Measurements from ENCODE around the gene COL12A1. TPM values are rescaled to one million over a fixed set of nuclear protein-coding genes. Genes with fewer than 3 reads are reported as not detected.

The COL12A1 gene
- polyA plus RNA-seq, 1 donor (not counting 4 experiments of a cell fraction or from before 2014, with no cell fraction given) = 96.9 TPM

GRCh38 chr6:75147512-75147911 lies 58.3 kb downstream of the COL12A1 start:
- Histone ChIP-seq H4K20me1 (ENCODE audit: control insufficient read depth, extremely low read depth, insufficient read depth, low read length) (no peaks in the 10 kb centered on the region), H3K79me2 (ENCODE audit: control insufficient read depth, insufficient read depth, low read length) (no peaks in the 10 kb centered on the region), H3K4me1 (ENCODE audit: control insufficient read depth, extremely low read depth, insufficient read depth, low read length) (no peaks in the 10 kb centered on the region), H3K9me3 (ENCODE audit: control insufficient read depth, low read depth, low read length) (no peaks in the 10 kb centered on the region), H3K9ac (ENCODE audit: control insufficient read depth, extremely low read depth, insufficient read depth, low read length) (no peak overlapping the region), H3K27me3 (ENCODE audit: control insufficient read depth, extremely low read depth, insufficient read depth, low read length) (no peaks in the 10 kb centered on the region), H3K4me3 (ENCODE audit: control insufficient read depth in 2 of 3, extremely low read depth in 1 of 3, insufficient read depth in 2 of 3, low read depth in 1 of 3, low read length in 3 of 3) (no peak overlapping the region), H3K36me3 (ENCODE audit: control insufficient read depth in 2 of 2, extremely low read depth in 1 of 2, insufficient read depth in 2 of 2, low read length in 2 of 2) (peaks cover 14 to 33% of the 10 kb centered on the region in 2 experiments), H3K27ac (ENCODE audit: control insufficient read depth, insufficient read depth, low read length) (no peak overlapping the region), H3K9me1 (ENCODE audit: control insufficient read depth, extremely low read depth, insufficient read depth, low read length) (no peaks in the 10 kb centered on the region), H2AFZ (ENCODE audit: control insufficient read depth, low read length) (no peak overlapping the region), H3K4me2 (ENCODE audit: control insufficient read depth, extremely low read depth, insufficient read depth, low read depth, low read length) (no peak overlapping the region)
- no peak for FAIRE-seq
- no peak for DNase-seq (ENCODE audit: low read depth, low spot score)
- dilution Hi-C loops (cut with MboI; ENCODE audit: extremely low pct_ligation_motif_present, low sequenced_read_pairs) = no loop called here
- TF ChIP-seq EZH2 (IDR thresholded peaks at IDR 0.05; ENCODE audit: low read length) (no peak), CTCF (optimal IDR thresholded peaks at IDR 0.05 in 1 of 3, IDR thresholded peaks at IDR 0.05 in 1 of 3, conservative IDR thresholded peaks at IDR 0.05 in 1 of 3; ENCODE audit: extremely low read depth in 1 of 3, insufficient read depth in 2 of 3, low read length in 3 of 3) (no peak)

GRCh38 chr6:75145976-75146375 lies 59.9 kb downstream of the COL12A1 start:
- TF ChIP-seq EZH2 (IDR thresholded peaks at IDR 0.05; ENCODE audit: low read length) (no peak), CTCF (optimal IDR thresholded peaks at IDR 0.05 in 1 of 3, IDR thresholded peaks at IDR 0.05 in 1 of 3, conservative IDR thresholded peaks at IDR 0.05 in 1 of 3; ENCODE audit: extremely low read depth in 1 of 3, insufficient read depth in 2 of 3, low read length in 3 of 3) (no peak)

More at GRCh38 chr6:75145976-75146375, 59.9 kb downstream of the COL12A1 start:
- dilution Hi-C loops (cut with MboI; ENCODE audit: extremely low pct_ligation_motif_present, low sequenced_read_pairs) = no loop called here
- H3K4me2 ChIP-seq (ENCODE audit: control insufficient read depth, extremely low read depth, insufficient read depth, low read depth, low read length) = no peak overlapping the region
- H3K36me3 ChIP-seq (ENCODE audit: control insufficient read depth in 2 of 2, extremely low read depth in 1 of 2, insufficient read depth in 2 of 2, low read length in 2 of 2) = peaks cover 12 to 38% of the 10 kb centered on the region in 2 experiments
- DNase-seq (ENCODE audit: low read depth, low spot score) (no peak), FAIRE-seq (no peak)
- H3K27me3 ChIP-seq (ENCODE audit: control insufficient read depth, extremely low read depth, insufficient read depth, low read length) = no peaks in the 10 kb centered on the region
- no peaks in the 10 kb centered on the region for H4K20me1 ChIP-seq (ENCODE audit: control insufficient read depth, extremely low read depth, insufficient read depth, low read length)
- H3K79me2 ChIP-seq (ENCODE audit: control insufficient read depth, insufficient read depth, low read length) = no peaks in the 10 kb centered on the region
- H3K9me3 ChIP-seq (ENCODE audit: control insufficient read depth, low read depth, low read length) = no peaks in the 10 kb centered on the region
- H3K9ac ChIP-seq (ENCODE audit: control insufficient read depth, extremely low read depth, insufficient read depth, low read length) = no peak overlapping the region
- H3K9me1 ChIP-seq (ENCODE audit: control insufficient read depth, extremely low read depth, insufficient read depth, low read length) = no peaks in the 10 kb centered on the region
- no peak overlapping the region for H2AFZ ChIP-seq (ENCODE audit: control insufficient read depth, low read length)
- no peaks in the 10 kb centered on the region for H3K4me1 ChIP-seq (ENCODE audit: control insufficient read depth, extremely low read depth, insufficient read depth, low read length)
- no peak overlapping the region for H3K27ac ChIP-seq (ENCODE audit: control insufficient read depth, insufficient read depth, low read length)
- H3K4me3 ChIP-seq (ENCODE audit: control insufficient read depth in 2 of 3, extremely low read depth in 1 of 3, insufficient read depth in 2 of 3, low read depth in 1 of 3, low read length in 3 of 3) = no peak overlapping the region

Data from keratinocyte (primary cell).